Cardiac fibroblast (primary cell): ENCODE results near the gene CYP46A1.
"Not testable (repeated sequence)": the region's sequence is repeated elsewhere in the genome, so short reads cannot be mapped to it uniquely, and the experiment has no call there.

ENCODE experiments used
- DNase-seq, 2 donors: peaks; one replicate each; pipeline versions ENCODE4 v3.0.0 to v3.0.0-alpha.2; 2010; ENCODE audit warnings: low read depth in 2 of 2
- H3K4me3 ChIP-seq, 2 donors: replicated peaks in 1 of 2; 1 replicate in 1 of 2; 2 replicates in 1 of 2; pipeline ENCODE4 v1.5.1; 2011; ENCODE audit warnings: low read depth in 2 of 2, low read length in 2 of 2, mild to moderate bottlenecking in 2 of 2, moderate library complexity in 1 of 2
- CTCF ChIP-seq: IDR thresholded peaks from one replicate; pipeline ENCODE4 v1.5.1; 2011; ENCODE audit warnings: low read depth, mild to moderate bottlenecking, low read length, inconsistent platforms

The CYP46A1 gene

GRCh38 chr14:99657645-99658155, 26.4 kb upstream of the CYP46A1 start:
- no peak overlapping the region for H3K4me3 ChIP-seq
- no peak for DNase-seq
- TF ChIP-seq CTCF = no peak

- DNase-seq = no peak
- no peak overlapping the region for H3K4me3 ChIP-seq
- TF ChIP-seq CTCF = no peak
Observed at GRCh38 chr14:99658218-99658845, 25.8 kb upstream of the CYP46A1 start.

- no peak overlapping the region for H3K4me3 ChIP-seq
- no peak for DNase-seq
- no peak for TF ChIP-seq CTCF
Observed at GRCh38 chr14:99659333-99659741, 24.8 kb upstream of the CYP46A1 start.

DNA sequence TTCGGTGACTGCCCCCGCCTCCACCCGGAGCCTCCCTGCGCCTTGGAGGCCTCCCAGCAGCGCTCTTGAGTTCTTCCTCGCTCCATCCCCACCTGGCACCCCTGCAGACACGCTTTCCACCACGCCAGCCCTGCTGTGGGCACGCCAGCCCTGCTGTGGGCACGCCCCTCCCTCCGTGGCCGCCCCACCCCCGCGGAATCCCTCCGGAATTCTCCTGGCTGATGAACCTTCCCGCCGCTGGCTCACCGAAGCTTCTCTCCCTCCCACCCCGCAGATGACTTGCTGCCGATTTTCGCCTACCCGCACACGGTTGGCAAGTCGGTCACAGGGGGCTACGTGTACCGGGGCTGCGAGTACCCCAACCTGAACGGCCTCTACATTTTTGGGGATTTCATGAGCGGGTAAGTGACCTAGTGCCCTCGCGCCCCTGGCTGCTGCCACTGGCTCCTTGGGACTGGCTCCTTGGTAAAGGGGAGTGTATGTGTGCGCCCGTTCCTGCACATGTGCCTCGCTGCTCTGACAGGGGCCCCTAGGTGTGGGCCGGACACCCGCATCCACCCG, 24.0 kb upstream of the CYP46A1 start:
- H3K4me3 ChIP-seq = no peak overlapping the region
- no peak for TF ChIP-seq CTCF
- no peak for DNase-seq

DNA sequence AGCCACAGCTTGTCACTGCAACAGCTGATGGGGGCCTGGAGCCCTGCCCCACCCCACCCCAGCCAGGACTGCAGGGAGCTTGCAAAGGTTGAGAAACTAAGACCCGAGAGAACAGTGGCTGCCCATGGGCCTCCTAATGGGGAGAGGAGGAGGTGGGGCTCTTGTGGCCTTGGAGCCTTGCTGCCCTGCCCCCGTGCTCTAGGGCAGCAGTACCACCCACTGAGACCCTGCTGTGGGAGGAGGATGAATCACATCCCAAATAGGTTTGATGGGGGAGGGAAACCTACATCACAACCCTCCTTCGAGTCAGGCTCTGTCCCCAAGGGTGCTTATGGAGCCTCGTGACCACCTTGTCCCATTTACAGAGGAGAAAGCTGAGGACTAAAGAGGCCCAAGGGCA, 23.3 kb upstream of the CYP46A1 start:
- no peak for TF ChIP-seq CTCF
- no peak for DNase-seq

GRCh38 chr14:99661206-99661605, 22.9 kb upstream of the CYP46A1 start:
- not testable (repeated sequence) for DNase-seq, H3K4me3 ChIP-seq

More for the DNA sequence above, 23.3 kb upstream of the CYP46A1 start:
- H3K4me3 ChIP-seq = no peak overlapping the region

- DNase-seq = no peak
- H3K4me3 ChIP-seq = no peak overlapping the region
- TF ChIP-seq CTCF = no peak
Observed at GRCh38 chr14:99662846-99663245, 21.3 kb upstream of the CYP46A1 start.
